Superior temporal gyrus (tissue), 1 donor: ENCODE results near the gene PPT1.
A peak's percentile ranks its signal among the peaks of the same experiment; 100 is the strongest.

ENCODE experiments used
- DNase-seq: peaks from one replicate; pipeline ENCODE4 v3.0.0-alpha.2; 2016; ENCODE audit errors: extremely low spot score

PPT1 gene

DNA sequence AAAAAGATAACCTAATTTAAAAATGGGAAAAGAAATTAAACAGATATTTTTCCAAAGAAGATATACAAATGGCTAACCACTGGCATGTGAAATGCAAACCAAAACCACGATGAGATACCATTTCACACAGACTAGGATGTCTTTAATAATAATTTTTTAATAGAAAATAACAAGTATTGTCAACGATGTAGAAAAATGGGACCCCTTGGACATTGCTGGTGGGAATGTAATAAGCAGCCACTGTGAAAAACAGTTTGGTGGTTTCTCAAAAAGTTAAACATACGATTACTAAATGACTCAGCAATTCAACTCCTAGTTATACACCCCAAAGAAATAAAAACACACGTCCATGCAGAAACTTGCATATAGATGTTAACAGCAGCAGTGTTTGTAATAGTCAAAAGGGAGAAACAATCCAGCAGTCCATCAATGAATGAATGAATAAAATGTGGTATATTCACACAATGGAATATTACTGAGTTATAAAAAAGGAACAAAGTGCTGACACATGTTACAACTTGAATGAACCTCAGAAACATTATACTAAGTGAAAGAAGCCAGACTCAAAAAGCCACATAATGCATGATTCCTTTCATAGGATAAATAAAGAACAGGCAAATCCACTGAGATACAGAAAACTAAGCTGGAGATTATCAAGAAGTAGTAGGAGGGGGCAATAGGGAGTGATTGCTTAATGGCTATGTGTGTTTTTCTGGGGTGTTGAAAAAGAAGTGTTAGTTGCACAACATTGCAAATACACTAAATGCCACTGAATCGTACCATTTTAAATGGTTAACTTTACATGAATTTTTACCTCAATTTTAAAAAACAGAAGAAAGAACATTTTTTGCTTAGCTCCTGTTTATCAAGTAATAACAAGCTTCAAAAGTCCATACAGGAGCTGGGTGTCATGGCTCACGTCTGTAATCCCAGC is 4.1 kb downstream of the PPT1 start:
- no peak for DNase-seq

DNA sequence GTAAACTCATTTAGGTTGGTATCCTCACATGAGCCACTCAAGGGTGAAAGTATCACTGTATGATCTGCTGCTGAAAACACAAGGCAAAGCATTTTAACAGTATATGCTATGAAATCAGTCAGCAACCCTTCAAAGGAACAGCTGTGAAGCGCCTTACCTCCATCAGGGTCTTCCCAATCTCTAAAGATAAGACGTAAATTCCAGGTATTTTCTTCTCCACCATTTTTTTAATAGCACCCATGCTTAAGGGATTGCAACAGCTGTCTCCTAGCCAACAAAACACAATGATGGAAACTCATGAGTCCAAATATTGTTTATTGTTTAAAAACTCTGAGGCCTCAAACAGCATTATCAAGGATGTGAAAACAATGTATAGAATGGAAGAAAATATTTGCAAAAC is 4.8 kb downstream of the PPT1 start:
- no peak for DNase-seq

DNA sequence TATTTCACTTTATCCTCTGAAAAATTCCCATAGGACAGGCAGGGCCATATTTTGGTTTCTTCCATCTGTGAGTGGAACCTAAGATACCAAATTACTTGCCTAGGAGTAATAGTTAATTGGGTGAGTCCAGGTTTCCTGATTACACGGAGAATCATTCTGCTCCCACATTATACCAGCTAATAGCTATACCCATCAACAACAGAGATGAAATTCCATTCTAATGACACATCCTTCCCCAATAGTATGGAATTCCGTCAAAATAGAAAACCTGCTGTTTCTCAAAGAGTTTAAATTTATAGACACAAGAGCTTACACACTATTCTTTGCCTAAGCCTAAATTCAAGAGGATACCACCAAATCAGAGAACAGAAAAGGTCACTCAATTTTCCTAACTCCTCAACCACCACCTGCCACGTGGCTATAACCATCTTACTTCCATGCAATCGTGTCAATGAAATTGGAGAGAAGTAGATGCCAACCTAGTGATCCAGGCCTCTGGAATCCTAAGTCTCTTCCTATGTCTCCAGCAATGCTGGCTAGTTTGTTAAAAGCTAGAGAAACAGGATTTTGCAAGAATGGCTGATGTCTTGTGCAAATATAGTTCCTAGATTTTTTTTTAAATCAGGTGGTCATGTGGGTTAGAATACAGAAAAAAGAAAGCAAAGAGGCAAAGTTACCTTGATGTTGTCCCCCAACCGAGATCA is 6.2 kb downstream of the PPT1 start:
- DNase-seq = no peak

DNA sequence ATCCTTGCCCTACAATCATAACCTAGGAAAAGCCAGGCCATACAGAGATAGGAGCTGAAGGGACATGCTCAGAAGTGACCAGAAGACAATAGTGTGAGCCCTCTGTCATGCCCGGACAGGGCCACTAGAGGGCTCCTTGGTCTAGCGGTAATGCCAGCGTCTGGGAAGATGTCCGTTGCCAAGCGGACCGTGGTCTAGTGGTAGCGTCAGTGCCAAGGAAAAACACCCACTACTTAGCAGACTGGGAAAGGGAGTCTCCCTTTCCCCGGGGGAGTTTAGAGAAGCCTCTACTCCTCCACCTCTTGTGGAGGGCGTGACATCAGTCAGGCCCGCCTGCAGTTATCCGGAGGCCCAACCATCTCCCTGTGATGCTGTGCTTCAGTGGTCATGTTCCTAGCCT is 12.3 kb downstream of the PPT1 start:
- peak; percentile 88 for DNase-seq

DNA sequence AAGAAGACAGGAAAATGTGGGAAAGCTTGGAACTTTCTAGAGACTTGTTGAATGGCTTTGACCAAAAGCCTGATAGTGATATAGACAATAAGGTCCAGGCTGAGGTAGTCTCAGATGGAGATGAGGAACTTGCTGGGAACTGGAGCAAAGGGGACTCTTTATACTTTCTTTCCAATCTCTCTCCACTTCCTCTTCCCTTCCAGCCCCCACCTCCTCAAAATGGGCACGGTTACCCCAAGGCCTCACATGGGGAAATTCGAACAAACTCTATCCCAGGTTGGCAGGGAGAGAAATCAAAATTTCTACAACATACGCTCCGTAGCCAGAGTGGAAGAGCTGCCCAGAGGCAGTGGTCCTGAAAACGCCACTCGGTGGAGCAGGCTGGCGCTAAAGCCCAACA is 15.2 kb downstream of the PPT1 start:
- no peak for DNase-seq

DNA sequence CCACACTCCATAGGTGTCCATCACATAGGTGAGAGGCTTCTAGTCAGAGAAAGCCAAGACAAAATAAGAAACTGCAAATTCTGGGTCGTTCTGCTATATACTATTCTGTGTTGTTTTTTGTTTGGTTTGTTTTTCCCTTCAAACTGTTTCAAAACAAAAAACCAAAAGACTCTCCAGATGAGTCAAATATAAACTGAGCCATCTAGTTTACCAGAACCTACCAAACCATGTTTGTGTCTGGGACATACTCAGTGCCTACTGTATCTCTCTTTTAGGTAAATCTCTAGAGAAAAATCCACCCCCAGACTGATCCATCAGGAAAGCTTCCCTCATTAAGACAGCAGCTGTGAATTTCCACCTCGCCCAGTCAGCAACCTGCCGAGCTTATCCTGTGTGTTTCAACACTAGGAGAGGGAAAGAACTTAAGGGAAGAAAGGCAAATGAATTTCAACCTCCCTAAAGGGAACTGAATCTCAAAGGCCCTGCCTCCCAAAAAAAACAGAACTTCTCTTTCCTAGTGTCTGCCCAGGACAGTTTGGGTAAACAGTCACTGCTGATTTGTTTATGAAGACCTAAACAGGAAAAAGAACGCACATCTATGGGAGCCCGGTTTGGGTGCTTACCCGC is 17.2 kb downstream of the PPT1 start:
- no peak for DNase-seq

DNA sequence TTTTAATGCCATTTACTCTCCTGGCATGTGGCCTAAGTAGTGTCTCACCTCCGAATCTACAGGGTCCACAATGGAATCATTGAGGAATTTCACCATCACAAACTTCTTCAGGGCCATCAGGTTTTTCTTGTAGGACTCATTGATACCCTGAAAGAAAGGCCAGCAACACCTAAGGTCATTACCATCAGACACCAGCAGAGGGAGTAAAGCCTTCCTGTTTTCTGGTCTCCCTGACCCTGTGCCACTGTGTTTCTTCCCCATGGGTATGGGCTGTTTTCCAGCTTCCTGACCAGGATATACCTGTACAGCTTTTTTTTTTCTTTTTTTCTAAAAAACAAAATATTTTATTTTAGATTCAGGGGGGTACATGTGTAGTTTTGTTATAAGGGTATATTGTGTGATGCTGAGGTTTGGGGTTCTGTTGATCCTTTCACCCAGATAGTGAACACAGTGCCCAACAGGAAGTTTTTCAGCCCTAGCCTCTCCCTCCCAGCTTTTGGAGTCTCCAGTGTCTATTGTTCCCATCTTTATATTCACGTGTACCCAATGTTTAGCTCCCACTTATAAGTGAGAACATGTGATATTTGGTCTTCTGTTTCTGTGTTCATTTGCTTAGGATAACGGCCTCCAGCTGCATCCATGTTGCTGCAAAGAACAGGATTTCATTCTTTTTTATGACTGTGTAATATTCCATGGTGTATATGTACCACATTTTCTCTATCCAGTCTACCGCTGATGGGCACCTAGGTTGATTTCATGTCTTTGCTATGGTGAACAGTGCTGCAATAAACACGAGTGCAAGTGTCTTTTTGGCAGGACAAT is 18.3 kb downstream of the PPT1 start:
- DNase-seq = peak; percentile 71

DNA sequence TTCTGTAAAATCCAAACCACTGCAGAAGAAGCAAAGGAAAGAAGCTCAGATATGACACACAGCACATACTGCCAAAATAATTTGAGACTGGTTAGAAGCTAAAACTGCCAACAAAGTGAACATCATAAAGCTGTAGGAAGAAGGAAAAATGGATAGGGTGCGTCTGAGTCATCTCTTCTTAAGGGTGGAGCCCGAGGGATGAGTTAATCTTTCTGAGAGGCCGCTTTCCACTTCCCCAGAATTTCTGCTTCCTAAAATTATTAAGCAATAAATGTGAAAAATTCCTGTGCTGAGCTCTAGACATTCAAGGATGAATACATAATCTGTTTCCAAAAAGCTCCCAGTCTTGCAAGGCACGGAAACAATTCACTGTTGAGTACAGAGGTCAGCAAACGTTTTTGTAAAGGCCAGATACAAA is 20.1 kb downstream of the PPT1 start:
- peak; percentile 48 for DNase-seq

DNA sequence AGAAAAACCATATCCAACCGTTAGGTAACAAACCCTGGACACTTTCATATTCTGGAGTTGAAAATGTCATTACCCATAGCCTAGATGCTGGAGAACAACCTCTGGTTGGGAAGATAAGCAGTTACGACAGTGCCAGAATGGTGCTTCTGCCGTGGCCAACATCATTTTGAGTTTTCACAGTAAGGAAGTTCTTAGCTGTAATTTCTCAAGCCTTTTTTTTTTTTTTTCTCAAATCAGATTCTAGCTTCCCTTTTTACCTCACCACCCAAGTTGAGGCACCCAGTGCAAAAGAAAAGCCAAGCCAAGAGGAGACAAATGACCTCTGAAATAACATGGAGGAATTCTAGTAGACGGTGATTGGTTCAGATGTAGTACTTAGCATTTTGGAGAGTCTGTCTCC is 21.8 kb downstream of the PPT1 start:
- DNase-seq = no peak

DNA sequence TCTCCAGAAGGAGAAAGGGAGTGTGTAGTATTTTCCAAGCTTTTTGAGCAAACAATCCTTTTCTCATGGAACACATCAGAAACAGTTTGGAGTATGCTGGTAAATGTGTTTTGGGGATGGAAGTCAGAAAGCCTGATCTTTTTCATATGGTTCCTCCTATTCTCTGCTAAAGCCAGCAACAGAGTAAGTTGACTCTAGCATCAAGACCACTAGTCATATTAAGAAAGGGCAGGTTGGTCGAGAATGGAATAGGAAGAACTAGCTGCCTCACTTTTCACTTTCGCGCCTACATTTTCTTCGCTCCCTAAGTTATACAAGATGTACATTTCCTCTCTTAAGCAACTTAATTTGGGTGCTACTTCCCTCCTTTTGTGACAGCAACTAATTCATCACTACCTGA is 24.0 kb downstream of the PPT1 start:
- no peak for DNase-seq

DNA sequence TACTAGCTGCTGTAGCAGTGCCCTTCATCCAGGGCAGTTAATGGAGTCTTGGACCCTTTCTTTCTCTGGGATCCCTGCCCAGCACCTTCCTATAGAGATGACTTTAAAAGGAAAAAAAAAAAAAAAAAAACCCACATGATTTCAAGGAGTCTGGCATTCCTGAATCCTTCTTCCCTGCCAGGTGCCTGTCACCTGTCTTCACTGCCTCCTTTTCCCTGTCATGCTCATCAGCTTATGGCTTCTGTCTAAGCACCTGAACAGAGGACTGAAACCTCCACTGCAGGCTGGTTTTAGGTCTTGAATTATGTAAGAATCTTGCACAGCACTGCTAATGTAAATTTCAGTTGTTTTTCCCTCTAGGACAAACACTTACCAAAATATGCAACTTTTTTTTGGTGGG is 24.9 kb downstream of the PPT1 start:
- no peak for DNase-seq

DNA sequence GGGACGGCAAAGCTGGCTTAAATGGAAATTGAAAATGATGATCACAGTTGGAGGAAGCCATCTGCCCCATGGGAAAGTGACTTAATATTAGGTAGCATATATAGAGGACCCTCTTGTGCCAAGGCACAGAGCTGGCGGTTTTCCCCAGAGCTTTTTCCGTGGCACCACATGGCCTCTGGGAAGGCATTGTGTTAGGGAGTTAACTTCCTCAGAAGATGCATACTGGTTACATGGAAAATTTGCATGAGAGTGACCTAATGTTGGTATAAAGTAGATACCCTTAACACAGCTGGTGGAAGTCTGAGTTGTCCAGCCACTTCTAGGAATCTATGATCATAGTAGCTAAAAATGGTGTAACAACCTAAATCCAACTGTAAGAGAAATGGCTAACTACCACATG is 29.2 kb downstream of the PPT1 start:
- DNase-seq = no peak

DNA sequence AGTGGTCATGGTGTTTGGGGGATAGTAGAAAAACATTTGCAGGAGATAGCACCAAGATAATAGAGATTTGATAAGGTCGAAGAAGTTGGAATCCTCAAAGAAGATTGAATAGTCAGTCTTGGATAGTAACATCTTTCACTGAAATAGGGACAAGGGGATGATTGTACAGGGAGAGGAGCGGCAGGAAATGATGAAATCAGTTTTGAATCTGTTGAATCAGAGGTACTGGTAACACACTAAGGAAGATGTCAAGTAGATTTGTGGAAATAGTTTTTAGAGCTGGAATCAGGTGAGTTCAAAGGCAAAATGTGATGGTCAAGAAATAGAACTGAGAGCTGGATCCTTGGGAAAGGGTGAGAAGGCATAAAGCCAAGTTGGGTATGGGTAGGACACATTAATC is 30.0 kb downstream of the PPT1 start:
- DNase-seq = no peak

DNA sequence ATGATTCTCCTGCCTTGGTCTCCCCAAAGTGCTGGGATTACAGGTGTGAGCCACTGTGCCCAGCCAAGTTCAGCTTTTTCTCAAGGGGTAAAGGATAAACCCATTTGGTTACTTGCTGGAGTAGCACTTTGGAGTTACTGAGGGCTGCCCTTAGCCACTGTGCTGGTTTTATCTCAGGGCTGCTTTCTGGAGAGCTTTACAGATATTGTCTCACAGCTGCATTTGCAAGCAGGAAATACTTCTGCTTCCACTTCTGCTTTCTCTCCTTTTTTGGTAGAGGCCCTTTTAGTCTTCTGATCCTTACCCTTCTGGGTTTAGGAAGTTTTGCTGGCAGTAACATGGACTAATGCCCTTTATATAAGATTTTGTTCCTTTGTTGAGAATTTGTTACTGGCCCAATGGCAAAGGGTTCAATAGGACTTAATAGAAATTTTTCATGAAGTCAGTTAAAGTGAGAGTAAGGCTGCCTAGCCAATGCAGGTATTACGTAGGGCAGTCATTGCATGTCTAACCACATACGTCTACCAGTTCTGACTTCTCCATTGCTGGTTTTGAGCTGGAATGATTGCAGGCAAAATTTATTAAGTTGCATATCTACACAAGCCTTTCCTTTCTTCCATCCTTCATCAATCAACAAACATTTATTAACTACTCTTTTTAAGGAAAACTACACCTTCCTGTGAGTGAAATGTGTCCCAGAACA is 32.1 kb downstream of the PPT1 start:
- no peak for DNase-seq

DNA sequence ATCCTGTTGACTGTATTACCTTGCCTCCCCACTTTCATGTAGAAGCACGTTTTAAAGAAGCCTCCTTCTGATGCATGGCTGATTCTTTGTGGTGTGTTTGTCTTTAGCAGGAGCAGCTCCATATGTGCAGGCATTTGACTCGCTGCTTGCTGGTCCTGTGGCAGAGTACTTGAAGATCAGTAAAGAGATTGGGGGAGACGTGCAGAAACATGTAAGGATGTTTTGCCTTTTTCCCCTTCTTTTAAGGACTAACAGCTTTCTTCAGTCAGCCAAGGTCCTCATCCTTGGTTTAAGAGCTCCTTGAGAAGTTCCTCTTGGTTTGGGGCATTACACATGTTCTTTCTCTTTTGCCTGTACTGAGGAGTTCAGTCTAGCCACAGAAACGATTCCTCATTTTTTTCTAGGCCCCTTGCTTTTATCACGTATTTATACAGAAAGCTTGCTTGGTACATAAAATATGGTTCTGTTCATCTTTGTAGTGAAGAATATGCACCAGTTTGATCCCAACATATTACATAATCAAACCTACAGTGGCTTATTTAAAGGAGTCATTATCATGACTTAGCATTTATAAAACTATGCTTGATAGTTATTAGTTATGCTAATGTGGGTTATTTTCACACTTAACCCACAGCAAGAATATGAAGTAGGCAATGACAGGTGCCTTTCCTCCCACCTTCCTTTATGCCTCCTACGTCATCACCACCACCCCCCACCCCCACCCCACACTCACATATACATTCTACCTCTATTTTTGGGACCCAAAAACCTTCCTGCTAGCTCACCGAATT is 36.9 kb downstream of the PPT1 start:
- no peak for DNase-seq

DNA sequence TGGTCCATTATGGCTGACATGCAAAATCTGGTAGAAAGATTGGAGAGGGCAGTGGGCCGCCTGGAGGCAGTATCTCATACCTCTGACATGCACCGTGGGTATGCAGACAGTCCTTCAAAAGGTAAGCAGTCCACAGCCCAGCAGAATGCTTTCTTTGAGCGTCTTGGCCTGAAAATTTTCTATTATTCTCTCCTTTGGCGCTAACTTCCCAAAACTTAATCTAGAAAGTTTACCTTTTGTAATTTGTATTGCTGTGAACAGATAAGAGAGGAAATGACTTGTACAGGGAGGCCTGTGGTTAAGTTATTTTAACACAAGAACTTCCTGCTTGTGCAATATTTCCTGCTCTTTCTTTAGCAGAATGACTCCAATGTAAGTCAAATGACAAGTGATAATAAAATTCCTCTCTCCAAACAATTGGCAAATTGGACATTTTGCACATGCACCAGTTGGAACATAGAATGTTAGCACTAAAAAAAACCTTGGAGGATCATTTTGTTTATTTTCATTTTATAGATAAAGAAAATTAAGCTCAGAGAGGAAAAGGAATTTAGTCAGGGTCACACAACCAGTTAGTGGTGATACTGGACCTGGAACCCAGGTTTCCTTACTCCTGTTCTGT is 37.6 kb downstream of the PPT1 start:
- no peak for DNase-seq

DNA sequence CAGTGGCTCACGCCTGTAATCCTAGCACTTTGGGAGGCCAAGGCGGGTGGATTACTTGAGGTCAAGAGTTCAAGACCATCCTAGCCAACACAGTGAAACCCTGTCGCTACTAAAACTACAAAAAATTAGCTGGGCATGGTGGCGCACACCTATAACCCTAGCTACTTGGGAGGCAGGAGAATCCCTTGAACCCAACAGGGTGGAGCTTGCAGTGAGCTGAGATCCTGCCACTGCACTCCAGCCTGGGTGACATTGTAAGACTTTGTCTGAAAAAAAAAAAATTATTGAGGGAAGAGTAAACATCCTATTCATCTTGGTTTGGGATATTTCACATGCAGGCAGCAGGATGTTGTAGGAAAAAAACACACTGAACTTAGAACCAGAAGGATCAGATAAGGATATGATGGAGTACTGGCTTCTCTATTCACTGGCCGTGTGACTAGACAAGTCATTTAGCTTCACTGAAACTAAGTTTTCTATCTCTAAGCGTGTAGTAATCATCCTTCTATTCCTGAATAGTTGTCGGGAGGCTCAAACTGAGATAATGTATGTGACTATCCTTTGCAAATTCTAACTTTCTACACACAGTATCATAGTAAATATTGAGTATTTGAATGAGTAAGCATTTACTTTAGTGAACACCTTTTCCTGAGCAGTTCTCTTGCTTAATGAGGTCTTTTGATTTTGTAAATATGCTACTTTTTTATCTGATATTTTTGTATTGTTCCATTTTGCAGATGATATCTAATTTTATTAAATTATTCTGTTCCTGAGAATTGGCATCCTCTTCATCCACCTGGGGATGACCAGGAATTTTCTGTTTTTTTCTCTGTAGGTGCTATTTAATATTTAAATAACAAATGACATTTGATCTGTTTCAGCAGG is 38.4 kb downstream of the PPT1 start:
- DNase-seq = no peak

DNA sequence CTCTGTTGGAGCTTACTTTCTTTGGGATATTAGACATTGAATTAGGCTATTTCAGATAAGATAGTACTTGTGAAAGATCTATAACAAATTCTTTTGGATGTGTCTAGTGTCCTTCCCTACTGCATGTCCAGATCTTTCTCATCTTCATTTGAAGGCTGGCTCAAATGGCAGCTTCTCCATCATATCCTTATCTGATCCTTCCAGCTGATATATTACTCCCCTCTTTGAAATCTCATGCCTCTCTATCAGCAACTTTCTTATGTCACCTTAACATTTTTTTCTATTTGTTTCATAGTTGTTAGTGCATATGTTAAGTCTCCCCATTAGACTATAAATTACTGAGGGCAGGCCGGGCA is 39.0 kb downstream of the PPT1 start:
- no peak for DNase-seq
